GM12875 (cell line): Measurements from ENCODE around the gene PCDHGA5.
A peak's percentile ranks its signal among the peaks of the same experiment; 100 is the strongest.
"Not testable (repeated sequence)": the region's sequence is repeated elsewhere in the genome, so short reads cannot be mapped to it uniquely, and the experiment has no call there.

ENCODE experiments used
- H3K4me3 ChIP-seq: one replicate; pipeline ENCODE4 v1.5.1; 2011; ENCODE audit warnings: low read depth, low read length, control low read depth
- TF ChIP-seq, protein P1 (sequence below): IDR thresholded peaks from 2 replicates; pipeline ENCODE4 v1.5.1; 2011; ENCODE audit warnings: low read depth, mild to moderate bottlenecking, control low read depth, inconsistent platforms, low read length, moderate library complexity, borderline replicate concordance; ENCODE audit not compliant: insufficient read depth

PCDHGA5 gene

DNA sequence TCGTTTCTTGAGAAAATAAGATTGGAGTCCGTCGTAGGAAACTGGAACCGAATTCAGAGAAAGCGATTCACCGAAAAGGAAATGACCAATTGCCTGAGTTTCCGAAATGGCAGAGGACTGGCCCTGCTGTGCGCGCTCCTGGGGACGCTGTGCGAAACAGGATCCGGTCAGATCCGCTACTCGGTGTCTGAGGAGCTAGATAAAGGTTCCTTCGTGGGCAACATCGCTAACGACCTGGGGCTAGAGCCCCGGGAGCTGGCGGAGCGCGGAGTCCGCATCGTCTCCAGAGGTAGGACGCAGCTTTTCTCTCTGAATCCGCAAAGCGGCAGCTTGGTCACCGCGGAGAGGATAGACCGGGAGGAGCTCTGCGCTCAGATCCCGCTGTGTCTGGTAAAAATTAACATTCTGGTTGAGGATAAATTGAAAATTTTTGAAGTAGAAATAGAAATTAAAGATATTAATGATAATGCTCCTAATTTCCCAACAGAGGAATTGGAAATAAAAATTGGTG, 20.0 kb upstream of the PCDHGA5 start:
- H3K4me3 ChIP-seq: no peak overlapping the region
- TF ChIP-seq, protein P1, sequence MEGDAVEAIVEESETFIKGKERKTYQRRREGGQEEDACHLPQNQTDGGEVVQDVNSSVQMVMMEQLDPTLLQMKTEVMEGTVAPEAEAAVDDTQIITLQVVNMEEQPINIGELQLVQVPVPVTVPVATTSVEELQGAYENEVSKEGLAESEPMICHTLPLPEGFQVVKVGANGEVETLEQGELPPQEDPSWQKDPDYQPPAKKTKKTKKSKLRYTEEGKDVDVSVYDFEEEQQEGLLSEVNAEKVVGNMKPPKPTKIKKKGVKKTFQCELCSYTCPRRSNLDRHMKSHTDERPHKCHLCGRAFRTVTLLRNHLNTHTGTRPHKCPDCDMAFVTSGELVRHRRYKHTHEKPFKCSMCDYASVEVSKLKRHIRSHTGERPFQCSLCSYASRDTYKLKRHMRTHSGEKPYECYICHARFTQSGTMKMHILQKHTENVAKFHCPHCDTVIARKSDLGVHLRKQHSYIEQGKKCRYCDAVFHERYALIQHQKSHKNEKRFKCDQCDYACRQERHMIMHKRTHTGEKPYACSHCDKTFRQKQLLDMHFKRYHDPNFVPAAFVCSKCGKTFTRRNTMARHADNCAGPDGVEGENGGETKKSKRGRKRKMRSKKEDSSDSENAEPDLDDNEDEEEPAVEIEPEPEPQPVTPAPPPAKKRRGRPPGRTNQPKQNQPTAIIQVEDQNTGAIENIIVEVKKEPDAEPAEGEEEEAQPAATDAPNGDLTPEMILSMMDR: no peak

DNA sequence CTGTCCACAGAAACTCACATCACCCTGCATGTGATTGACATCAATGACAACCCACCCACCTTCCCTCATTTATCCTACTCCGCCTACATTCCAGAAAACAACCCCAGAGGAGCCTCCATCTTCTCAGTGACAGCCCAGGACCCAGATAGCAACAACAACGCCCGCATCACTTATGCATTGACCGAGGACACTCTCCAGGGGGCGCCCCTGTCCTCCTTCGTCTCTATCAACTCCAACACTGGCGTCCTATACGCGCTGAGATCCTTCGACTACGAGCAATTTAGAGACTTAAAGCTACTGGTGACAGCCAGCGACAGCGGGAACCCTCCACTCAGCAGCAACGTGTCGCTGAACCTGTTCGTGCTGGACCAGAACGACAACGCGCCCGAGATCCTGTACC, 18.6 kb upstream of the PCDHGA5 start:
- no peak overlapping the region for H3K4me3 ChIP-seq
- TF ChIP-seq, protein P1: no peak

DNA sequence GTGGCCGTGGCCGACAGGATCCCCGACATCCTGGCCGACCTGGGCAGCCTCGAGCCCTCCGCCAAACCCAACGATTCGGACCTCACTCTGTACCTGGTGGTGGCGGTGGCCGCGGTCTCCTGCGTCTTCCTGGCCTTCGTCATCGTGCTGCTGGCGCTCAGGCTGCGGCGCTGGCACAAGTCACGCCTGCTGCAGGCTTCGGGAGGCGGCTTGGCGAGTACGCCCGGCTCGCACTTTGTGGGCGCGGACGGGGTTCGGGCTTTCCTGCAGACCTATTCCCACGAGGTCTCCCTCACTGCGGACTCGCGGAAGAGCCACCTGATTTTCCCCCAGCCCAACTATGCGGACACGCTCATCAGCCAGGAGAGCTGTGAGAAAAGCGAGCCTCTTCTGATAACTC, 17.9 kb upstream of the PCDHGA5 start:
- not testable (repeated sequence) for H3K4me3 ChIP-seq

DNA sequence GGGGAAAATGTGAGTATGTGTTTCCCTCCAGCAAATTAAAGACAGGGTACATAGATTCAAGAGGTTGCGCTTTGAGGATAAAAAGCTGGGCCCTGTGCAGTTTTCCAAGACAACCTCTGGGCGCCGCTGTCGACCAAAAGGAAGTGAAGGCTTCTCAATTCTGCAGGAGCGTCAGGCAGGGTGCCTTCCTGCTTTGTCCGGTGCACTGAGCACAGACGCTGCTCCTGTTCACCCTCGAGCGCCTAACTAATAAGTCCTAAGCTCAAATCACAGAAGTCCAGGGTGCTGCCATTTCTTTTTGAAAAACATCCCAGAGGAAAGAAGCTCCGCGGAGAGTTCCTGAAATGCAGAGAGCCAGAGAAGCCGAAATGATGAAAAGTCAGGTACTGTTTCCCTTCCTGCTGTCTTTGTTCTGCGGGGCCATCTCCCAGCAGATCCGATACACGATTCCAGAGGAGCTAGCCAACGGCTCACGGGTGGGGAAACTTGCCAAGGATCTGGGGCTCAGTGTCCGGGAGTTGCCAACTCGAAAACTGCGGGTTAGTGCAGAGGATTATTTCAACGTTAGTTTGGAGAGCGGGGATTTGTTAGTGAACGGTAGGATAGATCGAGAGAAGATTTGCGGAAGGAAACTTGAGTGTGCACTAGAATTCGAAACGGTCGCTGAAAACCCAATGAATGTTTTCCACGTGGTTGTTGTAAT, 13.9 kb upstream of the PCDHGA5 start, which contains the start of gene PCDHGB1:
TSS of gene PCDHGB1 (plus strand) at position 183 of the 703 bp plus-strand sequence. CDS start at position 345, 162 bp downstream.
- no peak within 1 kb of the TSS for H3K4me3 ChIP-seq

DNA sequence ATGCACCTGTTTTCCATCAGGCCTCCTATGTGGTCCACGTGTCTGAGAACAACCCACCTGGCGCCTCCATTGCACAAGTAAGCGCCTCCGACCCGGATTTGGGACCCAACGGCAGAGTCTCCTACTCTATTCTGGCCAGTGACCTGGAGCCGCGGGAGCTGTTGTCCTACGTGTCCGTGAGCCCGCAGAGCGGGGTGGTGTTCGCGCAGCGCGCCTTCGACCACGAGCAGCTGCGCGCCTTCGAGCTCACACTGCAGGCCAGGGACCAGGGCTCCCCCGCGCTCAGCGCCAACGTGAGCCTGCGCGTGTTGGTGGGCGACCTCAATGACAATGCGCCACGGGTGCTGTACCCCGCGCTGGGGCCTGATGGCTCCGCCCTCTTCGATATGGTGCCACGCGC, 12.4 kb upstream of the PCDHGA5 start:
- TF ChIP-seq, protein P1: no peak
- no peak overlapping the region for H3K4me3 ChIP-seq

More for the DNA sequence above, 13.9 kb upstream of the PCDHGA5 start, which contains the start of gene PCDHGB1:
- TF ChIP-seq, protein P1: peak; percentile 51; the same call in 1 of the 2 replicates

DNA sequence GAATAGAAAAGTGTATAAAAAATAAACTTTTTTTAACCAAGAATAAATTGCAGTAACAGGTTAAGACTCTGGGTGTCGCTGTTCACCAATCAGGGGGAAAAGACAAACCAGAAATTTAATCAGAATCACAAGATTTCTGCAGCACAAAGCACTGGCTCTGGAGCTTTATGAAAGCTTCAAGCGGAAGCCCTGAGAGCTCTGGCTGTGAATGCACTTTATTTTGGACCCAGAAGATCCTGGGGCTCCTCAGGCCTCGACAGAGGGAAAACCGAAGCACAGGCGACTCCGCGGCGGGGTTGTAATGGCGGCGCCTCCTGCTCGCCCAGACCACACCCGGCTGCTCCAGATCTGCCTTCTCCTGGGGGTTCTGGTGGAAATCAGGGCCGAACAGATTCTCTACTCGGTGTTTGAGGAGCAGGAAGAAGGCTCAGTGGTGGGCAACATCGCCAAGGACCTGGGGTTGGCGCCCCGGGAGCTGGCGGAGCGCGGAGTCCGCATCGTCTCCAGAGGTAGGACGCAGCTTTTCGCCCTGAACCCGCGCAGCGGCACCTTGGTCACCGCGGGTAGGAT, 9.0 kb upstream of the PCDHGA5 start, which contains the start of gene PCDHGA4:
TSS of gene PCDHGA4 (plus strand) at position 122 of the 570 bp plus-strand sequence. CDS start at position 209, 87 bp downstream.
- H3K4me3 ChIP-seq: no peak within 1 kb of the TSS
- TF ChIP-seq, protein P1: peak; percentile 32; the same call in 1 of the 2 replicates

DNA sequence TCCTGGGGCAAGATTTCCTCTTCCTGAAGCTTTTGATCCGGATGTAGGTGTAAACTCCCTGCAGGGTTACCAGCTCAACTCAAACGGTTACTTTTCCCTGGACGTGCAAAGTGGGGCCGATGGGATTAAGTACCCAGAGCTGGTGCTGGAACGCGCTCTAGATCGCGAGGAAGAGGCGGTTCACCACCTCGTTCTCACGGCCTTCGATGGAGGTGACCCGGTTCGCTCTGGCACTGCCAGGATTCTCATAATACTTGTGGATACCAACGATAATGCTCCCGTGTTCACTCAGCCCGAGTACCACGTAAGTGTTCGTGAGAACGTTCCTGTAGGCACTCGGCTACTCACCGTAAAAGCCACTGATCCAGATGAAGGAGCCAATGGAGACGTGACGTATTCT, 8.3 kb upstream of the PCDHGA5 start:
- TF ChIP-seq, protein P1: no peak
- no peak overlapping the region for H3K4me3 ChIP-seq
